AG10803 (cell line): ENCODE data around the gene MYO1D.

Experiments
- DNase-seq: peaks from one replicate; pipeline ENCODE4 v3.0.0; 2010; ENCODE audit warnings: low read depth
- H3K4me3 ChIP-seq: 2 replicates; pipeline ENCODE4 v1.5.1; 2011; ENCODE audit warnings: mild to moderate bottlenecking, low read length, control low read depth
- TF ChIP-seq, protein P1 (sequence below): conservative IDR thresholded peaks from 2 replicates; pipeline ENCODE4 v1.5.1; 2011; ENCODE audit warnings: mild to moderate bottlenecking, low read length, control low read depth, inconsistent platforms

The MYO1D gene

DNA sequence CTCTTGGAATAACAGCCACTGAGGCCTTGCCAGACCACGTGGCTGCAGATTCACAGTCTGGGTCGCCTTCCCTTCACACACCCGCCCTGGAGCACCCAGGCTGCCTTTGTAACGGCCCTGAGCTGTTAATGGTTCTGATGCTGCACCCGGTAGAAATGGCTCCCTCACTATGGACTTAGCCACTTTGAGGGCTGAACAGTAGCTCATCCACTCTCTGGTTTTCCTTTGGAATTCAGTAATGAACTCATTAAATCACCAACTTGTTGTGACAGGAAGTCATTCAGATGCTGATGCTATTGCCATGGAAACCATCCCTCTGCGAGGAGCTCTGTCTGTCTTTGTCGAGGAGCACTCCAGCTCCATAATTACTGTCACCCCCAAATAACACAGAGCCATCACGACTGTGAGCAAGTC lies 330.9 kb downstream of the MYO1D start:
- peak; percentile 13 for DNase-seq
- no peak overlapping the region for H3K4me3 ChIP-seq
- TF ChIP-seq, protein P1, sequence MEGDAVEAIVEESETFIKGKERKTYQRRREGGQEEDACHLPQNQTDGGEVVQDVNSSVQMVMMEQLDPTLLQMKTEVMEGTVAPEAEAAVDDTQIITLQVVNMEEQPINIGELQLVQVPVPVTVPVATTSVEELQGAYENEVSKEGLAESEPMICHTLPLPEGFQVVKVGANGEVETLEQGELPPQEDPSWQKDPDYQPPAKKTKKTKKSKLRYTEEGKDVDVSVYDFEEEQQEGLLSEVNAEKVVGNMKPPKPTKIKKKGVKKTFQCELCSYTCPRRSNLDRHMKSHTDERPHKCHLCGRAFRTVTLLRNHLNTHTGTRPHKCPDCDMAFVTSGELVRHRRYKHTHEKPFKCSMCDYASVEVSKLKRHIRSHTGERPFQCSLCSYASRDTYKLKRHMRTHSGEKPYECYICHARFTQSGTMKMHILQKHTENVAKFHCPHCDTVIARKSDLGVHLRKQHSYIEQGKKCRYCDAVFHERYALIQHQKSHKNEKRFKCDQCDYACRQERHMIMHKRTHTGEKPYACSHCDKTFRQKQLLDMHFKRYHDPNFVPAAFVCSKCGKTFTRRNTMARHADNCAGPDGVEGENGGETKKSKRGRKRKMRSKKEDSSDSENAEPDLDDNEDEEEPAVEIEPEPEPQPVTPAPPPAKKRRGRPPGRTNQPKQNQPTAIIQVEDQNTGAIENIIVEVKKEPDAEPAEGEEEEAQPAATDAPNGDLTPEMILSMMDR = no peak

GRCh38 chr17:32542186-32542585 lies 334.7 kb downstream of the MYO1D start:
- no peak overlapping the region for H3K4me3 ChIP-seq
- DNase-seq = no peak
- TF ChIP-seq, protein P1 = no peak

GRCh38 chr17:32541640-32542039 lies 335.3 kb downstream of the MYO1D start:
- H3K4me3 ChIP-seq = no peak overlapping the region
- no peak for DNase-seq
- TF ChIP-seq, protein P1 = no peak

- H3K4me3 ChIP-seq = no peak overlapping the region
- DNase-seq = peak; percentile 78
- TF ChIP-seq, protein P1 = no peak
Observed at GRCh38 chr17:32536736-32537643, 339.9 kb downstream of the MYO1D start.

DNA sequence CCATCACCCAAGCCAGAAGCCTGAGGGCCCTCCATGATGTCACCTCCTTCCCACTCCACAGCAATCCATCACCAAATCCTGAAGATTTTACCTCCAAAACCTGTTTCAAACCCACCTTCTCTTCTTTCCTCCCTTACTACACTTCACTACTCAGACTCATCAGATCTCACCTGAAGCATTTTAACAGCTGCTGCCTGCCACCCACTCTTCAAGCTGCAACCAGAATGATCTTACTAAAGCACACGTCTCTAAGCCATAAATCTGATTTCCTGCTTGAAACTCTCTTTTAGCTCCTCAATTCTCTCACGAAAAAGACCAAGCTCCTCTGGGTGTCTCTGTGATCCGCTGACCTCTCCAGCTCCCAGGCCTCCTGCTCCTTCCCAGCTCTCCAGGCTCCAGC lies 343.6 kb downstream of the MYO1D start:
- DNase-seq = no peak
- TF ChIP-seq, protein P1 = no peak
- H3K4me3 ChIP-seq = no peak overlapping the region

GRCh38 chr17:32529604-32530003 lies 347.3 kb downstream of the MYO1D start:
- H3K4me3 ChIP-seq = no peak overlapping the region
- no peak for DNase-seq
- TF ChIP-seq, protein P1 = no peak

GRCh38 chr17:32528825-32529224 lies 348.1 kb downstream of the MYO1D start:
- H3K4me3 ChIP-seq = no peak overlapping the region
- TF ChIP-seq, protein P1 = no peak
- no peak for DNase-seq
